ENCODE results near the gene ARID2.

The ARID2 gene

GRCh38 chr12:45863332-45863731 is 133.8 kb downstream of the ARID2 start:
- DNase-seq (ENCODE audit: low read depth) = no peak
- TF ChIP-seq CTCF (IDR thresholded peaks at IDR 0.05; ENCODE audit: control insufficient read depth, extremely low read depth, insufficient read depth) = no peak
- no peak overlapping the region for H3K4me3 ChIP-seq (ENCODE audit: low read depth, low read length)

GRCh38 chr12:45866299-45866698 is 136.8 kb downstream of the ARID2 start:
- no peak for DNase-seq (ENCODE audit: low read depth)
- H3K4me3 ChIP-seq (ENCODE audit: low read depth, low read length) = no peak overlapping the region
- TF ChIP-seq CTCF (IDR thresholded peaks at IDR 0.05; ENCODE audit: control insufficient read depth, extremely low read depth, insufficient read depth) = no peak

GRCh38 chr12:45872446-45872845 is 142.9 kb downstream of the ARID2 start:
- TF ChIP-seq CTCF (IDR thresholded peaks at IDR 0.05; ENCODE audit: control insufficient read depth, extremely low read depth, insufficient read depth) = no peak
- no peak for DNase-seq (ENCODE audit: low read depth)
- no peak overlapping the region for H3K4me3 ChIP-seq (ENCODE audit: low read depth, low read length)

GRCh38 chr12:45877069-45877468 is 147.6 kb downstream of the ARID2 start:
- TF ChIP-seq CTCF (IDR thresholded peaks at IDR 0.05; ENCODE audit: control insufficient read depth, extremely low read depth, insufficient read depth) = no peak
- H3K4me3 ChIP-seq (ENCODE audit: low read depth, low read length) = no peak overlapping the region
- no peak for DNase-seq (ENCODE audit: low read depth)

GRCh38 chr12:45878630-45879255 is 149.2 kb downstream of the ARID2 start:
- TF ChIP-seq CTCF (IDR thresholded peaks at IDR 0.05; ENCODE audit: control insufficient read depth, extremely low read depth, insufficient read depth) = no peak
- DNase-seq (ENCODE audit: low read depth) = peak; percentile 28
- H3K4me3 ChIP-seq (ENCODE audit: low read depth, low read length) = 0 out of 2 replicates have a peak overlapping the region, but pooled peaks have one; percentile 3

GRCh38 chr12:45879363-45879895 is 149.9 kb downstream of the ARID2 start:
- no peak for DNase-seq (ENCODE audit: low read depth)
- H3K4me3 ChIP-seq (ENCODE audit: low read depth, low read length) = no peak overlapping the region
- TF ChIP-seq CTCF (IDR thresholded peaks at IDR 0.05; ENCODE audit: control insufficient read depth, extremely low read depth, insufficient read depth) = no peak

- DNase-seq (ENCODE audit: low read depth) = no peak
- no peak overlapping the region for H3K4me3 ChIP-seq (ENCODE audit: low read depth, low read length)
- no peak for TF ChIP-seq CTCF (IDR thresholded peaks at IDR 0.05; ENCODE audit: control insufficient read depth, extremely low read depth, insufficient read depth)
Observed at GRCh38 chr12:45880533-45880932, 151.0 kb downstream of the ARID2 start.
